Gastrocnemius medialis (tissue), 4 donors: ENCODE data around the gene PDE7B. TPM values are rescaled to one million over a fixed set of nuclear protein-coding genes. Genes with fewer than 3 reads are reported as not detected.

Source experiments
- ATAC-seq, 2 donors: fragments of 150-250 bp; one replicate each; pipeline ENCODE4 v1.9.1; 2016
- DNase-seq, 2 donors: peaks; one replicate each; pipeline ENCODE4 v3.0.0-alpha.2; 2019
- H3K27ac ChIP-seq, 4 donors: fragments of 200-600 bp; sonication (generic); 1 replicate in 1 of 4; 2 replicates in 3 of 4; pipeline ENCODE4 v1.5.1; 2016 to 2018; ENCODE audit warnings: mild to moderate bottlenecking in 2 of 4, moderate library complexity in 1 of 4
- H3K27me3 ChIP-seq, 3 donors: fragments of 200-600 bp; sonication (generic) in 2 of 3; 1 replicate in 1 of 3; 2 replicates in 2 of 3; pipeline versions ENCODE4 v1.5.1 to v1.6.0; 2016 to 2019; ENCODE audit warnings: mild to moderate bottlenecking in 1 of 3, moderate library complexity in 1 of 3
- H3K36me3 ChIP-seq, 2 donors: fragments of 200-600 bp; sonication (generic) in 1 of 2; one replicate each; pipeline ENCODE4 v1.5.1; 2017 to 2018
- H3K4me1 ChIP-seq, 2 donors: fragments of 200-600 bp; sonication (generic) in 1 of 2; one replicate each; pipeline ENCODE4 v1.5.1; 2016 to 2017; ENCODE audit warnings: mild to moderate bottlenecking in 2 of 2
- H3K4me3 ChIP-seq, 4 donors: fragments of 200-600 bp; sonication (generic) in 3 of 4; 1 replicate in 1 of 4; 2 replicates in 3 of 4; pipeline ENCODE4 v1.5.1; 2016 to 2019; ENCODE audit warnings: mild to moderate bottlenecking in 2 of 4
- H3K9me3 ChIP-seq, 3 donors: fragments of 200-600 bp; sonication (generic) in 2 of 3; 1 replicate in 1 of 3; 2 replicates in 2 of 3; pipeline ENCODE4 v1.5.1; 2016 to 2019
- POLR2A ChIP-seq, 2 donors: fragments of 450-650 bp; IDR thresholded peaks; one replicate each; pipeline ENCODE4 v1.6.1; 2017; ENCODE audit warnings: antibody characterized with exemption in 2 of 2, mild to moderate bottlenecking in 2 of 2, moderate library complexity in 2 of 2
- in situ Hi-C, 4 donors: fragments of 200-750 bp; cut with MboI; loops; one replicate each; pipeline versions ENCODE4 v1.15.0 to v1.8.0; 2017; ENCODE audit warnings: low sequenced_read_pairs in 4 of 4
- intact Hi-C: fragments of 100-400 bp; cut with DNase I; formaldehyde crosslinking; loops from one replicate; pipeline ENCODE4 v1.15.1; 2023; ENCODE audit warnings: low total_unique reads
- total RNA-seq, 4 donors: library from RNA; depleted of rRNA; stranded (reverse); fragments of >200 nt; gene quantifications; one replicate each; pipeline versions ENCODE4 v1.1.0 to v1.2.3, GENCODE V29; 2016
- TF ChIP-seq, protein P1 (sequence below), 5 experiments: fragments of 450-650 bp in 3 of 5; fragments of 200-600 bp in 2 of 5; sonication (generic) in 2 of 5; IDR thresholded peaks in 4 of 5; conservative IDR thresholded peaks in 1 of 5; 1 replicate in 4 of 5; 2 replicates in 1 of 5; pipeline ENCODE4 v1.5.1; 2016 to 2019; ENCODE audit warnings: antibody characterized with exemption in 5 of 5, mild to moderate bottlenecking in 3 of 5, moderate library complexity in 3 of 5

Gene PDE7B
- total RNA-seq, 4 donors from 2014 or later, result 2.2 to 3.6 (median 2.7) TPM

DNA sequence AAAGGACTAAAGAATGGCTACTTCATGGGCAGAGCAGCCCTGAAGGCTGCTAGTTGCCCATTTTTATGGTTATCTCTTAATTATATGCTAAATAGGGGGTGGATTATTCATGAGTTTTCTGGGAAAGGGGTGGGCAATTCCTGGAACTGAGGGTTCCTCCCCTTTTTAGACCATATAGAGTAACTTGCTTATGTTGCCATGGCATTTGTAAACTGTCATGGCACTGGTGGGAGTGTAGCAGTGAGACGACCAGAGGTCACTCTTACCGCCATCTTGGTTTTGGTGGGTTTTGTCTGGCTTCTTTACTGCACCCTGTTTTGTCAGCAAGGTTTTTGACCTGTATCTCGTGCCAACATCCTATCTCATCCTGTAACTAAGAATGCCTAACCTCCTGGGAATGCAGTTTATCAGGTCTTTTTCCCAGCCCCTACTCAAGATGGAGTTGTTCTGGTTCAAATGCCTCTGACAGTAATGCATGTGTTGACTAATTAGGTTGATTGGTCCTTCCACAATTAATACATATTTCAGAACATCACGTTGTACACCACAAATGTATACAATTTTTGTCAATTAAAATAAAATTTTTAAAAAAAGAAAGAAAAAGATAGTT is 139.5 kb downstream of the PDE7B start:
- no peaks in the 10 kb centered on the region for H3K27me3 ChIP-seq
- TF ChIP-seq POLR2A (IDR thresholded peaks at IDR 0.05), result no peak
- TF ChIP-seq, protein P1, sequence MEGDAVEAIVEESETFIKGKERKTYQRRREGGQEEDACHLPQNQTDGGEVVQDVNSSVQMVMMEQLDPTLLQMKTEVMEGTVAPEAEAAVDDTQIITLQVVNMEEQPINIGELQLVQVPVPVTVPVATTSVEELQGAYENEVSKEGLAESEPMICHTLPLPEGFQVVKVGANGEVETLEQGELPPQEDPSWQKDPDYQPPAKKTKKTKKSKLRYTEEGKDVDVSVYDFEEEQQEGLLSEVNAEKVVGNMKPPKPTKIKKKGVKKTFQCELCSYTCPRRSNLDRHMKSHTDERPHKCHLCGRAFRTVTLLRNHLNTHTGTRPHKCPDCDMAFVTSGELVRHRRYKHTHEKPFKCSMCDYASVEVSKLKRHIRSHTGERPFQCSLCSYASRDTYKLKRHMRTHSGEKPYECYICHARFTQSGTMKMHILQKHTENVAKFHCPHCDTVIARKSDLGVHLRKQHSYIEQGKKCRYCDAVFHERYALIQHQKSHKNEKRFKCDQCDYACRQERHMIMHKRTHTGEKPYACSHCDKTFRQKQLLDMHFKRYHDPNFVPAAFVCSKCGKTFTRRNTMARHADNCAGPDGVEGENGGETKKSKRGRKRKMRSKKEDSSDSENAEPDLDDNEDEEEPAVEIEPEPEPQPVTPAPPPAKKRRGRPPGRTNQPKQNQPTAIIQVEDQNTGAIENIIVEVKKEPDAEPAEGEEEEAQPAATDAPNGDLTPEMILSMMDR (IDR thresholded peaks at IDR 0.05 in 4 of 5, conservative IDR thresholded peaks at IDR 0.05 in 1 of 5), result no peak
- H3K4me3 ChIP-seq, result no peak overlapping the region
- H3K9me3 ChIP-seq, result no peaks in the 10 kb centered on the region
- intact Hi-C loops (no loop called here), in situ Hi-C loops (no loop called here)
- no peak for ATAC-seq
- H3K4me1 ChIP-seq, result no peaks in the 10 kb centered on the region
- DNase-seq, result no peak
- no peaks in the 10 kb centered on the region for H3K36me3 ChIP-seq
- no peak overlapping the region for H3K27ac ChIP-seq

DNA sequence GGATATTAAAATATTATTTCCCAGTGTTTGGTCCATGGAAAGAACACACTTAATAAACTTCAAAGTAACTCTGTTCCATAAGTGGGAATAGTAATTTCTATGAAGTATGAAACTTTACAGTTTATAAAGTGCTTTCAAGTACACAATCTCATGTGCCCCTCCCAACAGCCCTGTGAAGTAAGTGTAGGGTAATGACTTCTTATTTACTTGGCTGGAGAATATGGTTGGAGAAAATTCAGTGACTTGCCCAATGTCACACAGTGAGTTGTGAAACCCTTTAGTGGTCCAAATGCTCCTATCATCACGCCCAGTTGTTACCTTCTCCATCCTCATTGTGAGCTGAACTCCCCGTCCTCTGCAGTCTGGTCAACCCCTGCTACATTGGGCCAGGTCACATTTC is 141.2 kb downstream of the PDE7B start:
- TF ChIP-seq, protein P1 (IDR thresholded peaks at IDR 0.05 in 4 of 5, conservative IDR thresholded peaks at IDR 0.05 in 1 of 5), result no peak
- TF ChIP-seq POLR2A (IDR thresholded peaks at IDR 0.05), result no peak
- intact Hi-C loops, result no loop called here
- no peaks in the 10 kb centered on the region for H3K27me3 ChIP-seq
- H3K27ac ChIP-seq, result no peak overlapping the region
- no peaks in the 10 kb centered on the region for H3K9me3 ChIP-seq
- H3K4me1 ChIP-seq, result no peaks in the 10 kb centered on the region
- ATAC-seq (no peak), DNase-seq (no peak)
- H3K4me3 ChIP-seq, result no peak overlapping the region
- in situ Hi-C loops, result no loop called here
- H3K36me3 ChIP-seq, result no peaks in the 10 kb centered on the region

DNA sequence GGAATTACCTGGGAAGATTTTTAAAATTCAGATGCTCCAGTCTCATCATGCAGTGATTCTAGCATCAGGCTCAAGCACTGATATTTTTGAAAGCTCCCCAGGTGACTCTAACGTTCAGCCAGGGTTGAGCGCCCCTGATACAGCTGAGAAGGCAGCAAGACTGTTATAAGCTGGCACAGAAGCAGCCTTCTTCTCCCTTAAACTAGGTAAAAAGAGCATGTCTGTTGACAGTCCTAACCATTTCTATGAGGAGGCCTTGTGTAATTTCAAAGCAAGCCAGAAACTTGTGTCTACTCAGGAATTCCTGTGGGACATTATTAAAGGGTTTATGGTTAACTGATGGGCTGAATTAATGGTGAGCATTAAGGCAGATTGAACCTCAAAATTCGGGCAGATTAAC is 141.9 kb downstream of the PDE7B start:
- in situ Hi-C loops, result no loop called here

DNA sequence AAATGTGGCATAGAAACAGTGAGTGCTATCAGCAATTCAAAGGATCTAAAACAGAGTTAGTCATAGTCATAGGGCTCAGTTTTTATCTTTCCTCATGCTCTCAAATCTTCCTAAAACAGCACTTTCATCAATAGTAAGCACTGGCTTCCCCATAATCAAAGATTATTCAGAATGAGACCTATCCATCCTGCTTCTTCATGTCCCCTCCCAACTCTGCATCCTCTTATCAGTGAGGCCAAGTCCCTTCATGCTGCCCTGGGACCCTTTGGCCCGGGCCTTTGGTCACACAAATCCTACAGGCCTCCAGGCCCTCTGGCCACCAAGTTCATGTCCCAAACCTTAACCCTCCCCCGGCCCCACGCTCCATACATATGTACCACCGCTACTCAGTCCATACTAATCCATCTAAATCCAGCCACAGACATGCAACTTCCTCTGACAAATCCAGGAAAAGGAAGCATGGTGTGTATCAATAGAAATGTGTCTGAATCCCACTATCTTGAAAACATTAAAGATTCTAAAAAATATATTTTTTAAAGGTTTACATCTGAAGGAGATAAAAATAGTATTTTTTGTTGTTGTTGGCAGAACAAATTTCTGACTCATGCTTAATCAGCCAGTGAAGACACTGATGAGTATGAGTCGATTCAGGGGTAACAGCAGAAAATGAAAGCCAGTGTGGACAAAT is 143.5 kb downstream of the PDE7B start:
- Histone ChIP-seq H3K36me3 (no peaks in the 10 kb centered on the region), H3K27ac (peak overlapping the region in 1 of 4 donors; percentile 14), H3K4me3 (no peak overlapping the region), H3K4me1 (no peaks in the 10 kb centered on the region), H3K9me3 (no peaks in the 10 kb centered on the region), H3K27me3 (no peaks in the 10 kb centered on the region)
- no peak for DNase-seq
- TF ChIP-seq, protein P1 (IDR thresholded peaks at IDR 0.05 in 4 of 5, conservative IDR thresholded peaks at IDR 0.05 in 1 of 5), result no peak
- TF ChIP-seq POLR2A (IDR thresholded peaks at IDR 0.05), result no peak
- peak in 1 of 2 donors; percentile 19 for ATAC-seq
- in situ Hi-C loops, result no loop called here
- intact Hi-C loops, result no loop called here

More for the DNA sequence above, 141.9 kb downstream of the PDE7B start:
- no peaks in the 10 kb centered on the region for H3K9me3 ChIP-seq
- no peak for DNase-seq
- TF ChIP-seq POLR2A (IDR thresholded peaks at IDR 0.05), result no peak
- TF ChIP-seq, protein P1 (IDR thresholded peaks at IDR 0.05 in 4 of 5, conservative IDR thresholded peaks at IDR 0.05 in 1 of 5), result no peak
- no peaks in the 10 kb centered on the region for H3K27me3 ChIP-seq
- H3K27ac ChIP-seq, result no peak overlapping the region
- no peak for ATAC-seq
- H3K4me3 ChIP-seq, result no peak overlapping the region
- H3K36me3 ChIP-seq, result no peaks in the 10 kb centered on the region
- intact Hi-C loops, result no loop called here
- no peaks in the 10 kb centered on the region for H3K4me1 ChIP-seq
